Amniotic stem cell (primary cell): ENCODE data around the gene HPSE2.
"Not testable (repeated sequence)": the region's sequence is repeated elsewhere in the genome, so short reads cannot be mapped to it uniquely, and the experiment has no call there.

ENCODE experiments used
- DNase-seq: peaks from one replicate; lab custom pipeline; 2025; lab: John Stamatoyannopoulos, UW

The HPSE2 gene

GRCh38 chr10:99005254-99005653, 230.4 kb downstream of the HPSE2 start:
- DNase-seq: no peak

- DNase-seq: no peak
Observed at GRCh38 chr10:99004738-99005137, 230.9 kb downstream of the HPSE2 start.

- DNase-seq: no peak
Observed at GRCh38 chr10:99002392-99002791, 233.3 kb downstream of the HPSE2 start.

GRCh38 chr10:98997596-98997995, 238.1 kb downstream of the HPSE2 start:
- no peak for DNase-seq

GRCh38 chr10:98994030-98994429, 241.6 kb downstream of the HPSE2 start:
- DNase-seq: no peak

- not testable (repeated sequence) for DNase-seq
Observed at GRCh38 chr10:98983751-98984150, 251.9 kb downstream of the HPSE2 start.

- DNase-seq: no peak
Observed at GRCh38 chr10:98980353-98980752, 255.3 kb downstream of the HPSE2 start.

- DNase-seq: no peak
Observed at GRCh38 chr10:98971464-98971863, 264.2 kb downstream of the HPSE2 start.

- no peak for DNase-seq
Observed at GRCh38 chr10:98967601-98968000, 268.1 kb downstream of the HPSE2 start.

GRCh38 chr10:98963608-98964007, 272.0 kb downstream of the HPSE2 start:
- DNase-seq: no peak

GRCh38 chr10:98959379-98959778, 276.3 kb downstream of the HPSE2 start:
- no peak for DNase-seq

GRCh38 chr10:98957801-98958200, 277.9 kb downstream of the HPSE2 start:
- DNase-seq: no peak

GRCh38 chr10:98956576-98957260, 278.9 kb downstream of the HPSE2 start:
- DNase-seq: no peak

- no peak for DNase-seq
Observed at GRCh38 chr10:98953251-98953650, 282.4 kb downstream of the HPSE2 start.

GRCh38 chr10:98951269-98952000, 284.2 kb downstream of the HPSE2 start:
- no peak for DNase-seq

- DNase-seq: no peak
Observed at GRCh38 chr10:98950106-98950505, 285.5 kb downstream of the HPSE2 start.

- no peak for DNase-seq
Observed at GRCh38 chr10:98949306-98949705, 286.3 kb downstream of the HPSE2 start.

- no peak for DNase-seq
Observed at GRCh38 chr10:98943681-98944080, 292.0 kb downstream of the HPSE2 start.

- DNase-seq: no peak
Observed at GRCh38 chr10:98929709-98930108, 305.9 kb downstream of the HPSE2 start.

GRCh38 chr10:98925651-98926050, 310.0 kb downstream of the HPSE2 start:
- DNase-seq: no peak

- DNase-seq: no peak
Observed at GRCh38 chr10:98924526-98924925, 311.1 kb downstream of the HPSE2 start.

GRCh38 chr10:98921316-98921715, 314.3 kb downstream of the HPSE2 start:
- DNase-seq: no peak

- DNase-seq: no peak
Observed at GRCh38 chr10:98920807-98921206, 314.8 kb downstream of the HPSE2 start.

- DNase-seq: no peak
Observed at GRCh38 chr10:98920360-98920759, 315.3 kb downstream of the HPSE2 start.
